ENCODE results near the gene IZUMO4.
"Not testable (repeated sequence)": the region's sequence is repeated elsewhere in the genome, so short reads cannot be mapped to it uniquely, and the experiment has no call there.

Gene IZUMO4

GRCh38 chr19:2079865-2080301 is 16.8 kb upstream of the IZUMO4 start:
- DNase-seq (ENCODE audit: low read depth, low spot score): no peak
- H3K27ac ChIP-seq: no peak overlapping the region

- no peak for DNase-seq (ENCODE audit: low read depth, low spot score)
- peak overlapping the region; percentile 2 for H3K27ac ChIP-seq
Measured at GRCh38 chr19:2080336-2080988, 16.3 kb upstream of the IZUMO4 start.

DNA sequence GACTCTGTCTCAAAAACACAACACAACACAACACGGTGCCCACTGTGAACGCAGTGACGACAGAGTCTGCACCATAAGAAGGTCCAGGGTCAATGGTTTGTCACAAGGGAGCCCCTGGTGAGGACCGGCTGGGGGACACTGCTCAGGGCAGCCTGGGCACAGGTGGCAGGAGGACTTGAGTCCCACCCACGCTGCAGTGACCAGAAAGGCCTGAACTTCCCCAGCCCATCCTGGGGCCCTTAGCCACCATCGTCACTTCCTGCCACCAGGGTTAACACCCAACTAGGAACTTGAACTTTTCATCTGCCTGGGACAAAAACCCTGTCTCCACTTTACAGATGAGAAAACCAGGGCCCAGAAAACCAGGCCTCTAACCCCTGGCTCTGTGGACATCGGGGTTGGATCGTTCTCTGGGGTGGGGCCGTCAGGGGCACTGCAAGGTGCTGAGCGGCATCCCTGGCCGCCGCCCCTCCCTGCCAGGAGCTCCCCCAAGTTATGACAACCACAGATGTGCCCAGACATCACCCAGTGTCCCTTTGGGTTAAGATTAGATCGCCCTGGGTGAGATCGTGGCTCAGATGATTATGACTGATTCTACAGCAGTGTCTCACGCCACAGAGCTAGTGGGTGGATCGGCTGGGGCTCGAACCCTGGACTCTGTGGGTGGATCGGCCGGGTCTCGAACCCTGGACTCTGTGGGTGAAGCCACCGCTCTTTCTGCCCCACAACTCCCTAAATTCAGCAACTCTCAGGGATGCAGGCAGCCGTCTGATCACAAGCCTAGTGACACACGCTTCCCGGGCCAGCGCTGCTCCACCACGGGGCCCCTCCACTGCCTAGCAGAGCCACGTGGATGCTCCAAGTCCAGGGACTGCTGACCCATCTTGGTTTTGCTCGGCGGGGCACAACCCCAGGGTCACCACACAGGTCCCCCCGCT is 14.6 kb upstream of the IZUMO4 start:
- no peak overlapping the region for H3K27ac ChIP-seq
- DNase-seq (ENCODE audit: low read depth, low spot score): no peak

DNA sequence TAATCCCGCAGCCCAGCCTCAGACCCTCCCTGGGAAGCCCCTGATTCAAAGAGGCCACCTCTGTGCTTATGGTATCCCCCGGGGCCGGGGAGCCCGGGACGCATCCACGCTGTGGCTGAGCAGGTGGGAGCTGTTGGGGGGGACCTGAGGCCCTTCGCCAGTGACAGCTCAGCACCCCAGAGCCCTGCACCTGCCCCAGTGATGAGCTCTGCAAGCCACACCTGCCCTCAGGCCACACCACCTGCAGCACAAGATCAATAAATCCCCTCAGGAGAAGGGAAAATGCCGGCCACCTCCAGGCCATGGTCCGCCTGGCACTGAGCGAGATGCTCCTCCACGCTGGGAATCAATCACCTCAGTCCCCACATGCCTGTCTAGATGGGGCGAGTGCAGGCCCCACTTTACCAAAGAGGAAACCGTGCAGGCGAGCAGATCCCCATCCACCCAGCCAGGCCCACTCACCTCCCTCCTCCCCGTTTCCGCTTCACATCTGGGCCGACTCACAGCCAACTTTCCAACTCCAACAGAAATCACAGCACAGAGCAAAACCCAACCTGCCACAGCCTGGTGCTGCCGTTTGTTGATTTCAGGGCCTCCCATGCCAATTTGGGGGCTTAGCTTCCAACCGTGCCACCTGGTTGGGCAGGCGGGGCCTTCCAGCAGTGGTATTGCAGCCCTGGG is 13.4 kb upstream of the IZUMO4 start:
- H3K27ac ChIP-seq: peak overlapping the region; percentile 10
- no peak for DNase-seq (ENCODE audit: low read depth, low spot score)

DNA sequence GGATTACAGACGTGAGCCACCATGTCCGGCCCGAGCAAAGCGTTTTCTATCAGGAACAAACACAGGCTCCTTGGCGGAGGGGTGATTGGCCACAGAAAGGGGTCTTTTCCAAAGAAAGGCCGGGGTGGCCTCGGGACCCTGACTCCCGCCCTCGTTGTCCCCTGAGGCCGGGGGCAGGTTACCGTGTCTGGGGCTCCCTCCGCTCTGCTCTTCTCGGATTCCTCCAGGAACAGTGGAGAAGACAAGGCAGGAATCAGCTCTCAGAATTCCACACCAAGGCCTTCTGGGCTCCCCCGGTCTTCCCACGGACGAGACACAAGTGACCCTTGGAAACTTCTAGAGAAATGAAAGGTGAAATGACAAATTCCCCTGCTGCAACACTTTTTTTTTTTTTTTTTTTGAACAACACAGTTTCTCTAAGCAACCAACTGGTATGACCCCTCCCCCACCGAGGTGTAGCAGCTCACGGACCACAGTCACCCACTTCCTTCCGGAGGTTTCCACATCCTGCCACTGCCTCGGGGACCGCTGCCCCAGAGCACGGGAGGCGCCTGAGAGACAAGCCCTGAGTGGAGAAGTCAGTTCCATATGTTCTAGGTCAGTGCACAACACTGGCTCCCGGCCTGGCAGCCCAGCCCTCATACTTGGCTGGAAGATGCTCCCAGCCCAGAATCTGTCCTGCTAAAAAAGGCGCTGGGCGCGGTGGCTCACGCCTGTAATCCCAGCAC is 11.6 kb upstream of the IZUMO4 start:
- no peak for DNase-seq (ENCODE audit: low read depth, low spot score)
- H3K27ac ChIP-seq: no peak overlapping the region

GRCh38 chr19:2086695-2087620 is 9.8 kb upstream of the IZUMO4 start:
- peak; percentile 64 for DNase-seq (ENCODE audit: low read depth, low spot score)
- peak overlapping the region; percentile 98 for H3K27ac ChIP-seq

GRCh38 chr19:2087621-2088100 is 9.1 kb upstream of the IZUMO4 start:
- peak overlapping the region; percentile 98 for H3K27ac ChIP-seq
- no peak for DNase-seq (ENCODE audit: low read depth, low spot score)

GRCh38 chr19:2089001-2089711 is 7.6 kb upstream of the IZUMO4 start:
- peak; percentile 85 for DNase-seq (ENCODE audit: low read depth, low spot score)
- H3K27ac ChIP-seq: peak overlapping the region; percentile 98

DNA sequence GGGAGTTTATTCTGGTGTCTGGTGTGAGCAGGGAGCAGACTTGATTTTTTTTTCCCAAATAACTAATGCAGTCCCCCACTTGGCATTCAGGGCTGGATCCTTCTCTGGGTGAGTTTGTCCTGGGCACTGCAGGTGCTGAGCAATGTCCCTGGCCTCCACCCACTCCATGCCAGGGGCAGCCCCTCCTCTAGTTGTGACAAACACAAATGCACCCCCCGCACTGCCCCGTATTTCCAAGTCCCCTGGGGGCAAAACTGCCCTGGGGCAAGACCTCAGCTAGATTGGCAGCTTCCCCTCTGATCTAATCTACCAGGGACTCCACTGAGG is 7.0 kb upstream of the IZUMO4 start:
- H3K27ac ChIP-seq: peak overlapping the region; percentile 98
- no peak for DNase-seq (ENCODE audit: low read depth, low spot score)

- DNase-seq (ENCODE audit: low read depth, low spot score): not testable (repeated sequence)
- H3K27ac ChIP-seq: peak overlapping the region; percentile 98
Measured at GRCh38 chr19:2091926-2092525, 4.7 kb upstream of the IZUMO4 start.

DNA sequence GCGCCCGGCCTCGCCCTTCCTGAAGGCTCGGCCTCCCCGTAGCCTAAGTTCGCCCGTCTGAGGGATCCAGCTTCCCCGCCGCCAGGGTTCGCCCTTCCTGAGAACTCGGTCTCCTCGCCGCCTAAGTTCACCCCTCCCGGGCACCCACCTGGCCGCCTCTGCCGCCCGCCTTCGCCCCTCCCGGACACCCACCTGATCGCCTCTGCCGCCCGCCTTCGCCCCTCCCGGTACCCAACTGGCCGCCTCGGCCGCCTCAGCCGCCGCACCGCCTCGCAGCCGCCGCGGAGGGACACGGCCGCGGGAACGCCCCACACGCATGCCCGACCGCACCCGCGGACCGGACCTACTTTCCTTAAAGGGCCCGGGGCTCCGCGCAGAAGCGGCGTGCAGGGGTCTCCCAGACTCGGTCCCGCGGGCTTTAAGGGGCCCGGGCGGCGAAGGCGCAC is 658 bp upstream of the IZUMO4 start, which contains the start of gene MOB3A:
MOB3A (minus strand) TSS at position 293 of the 446 bp plus-strand sequence. CDS start 17,766 bp downstream, outside the sequence.
- H3K27ac ChIP-seq: peak within 1 kb of the TSS; percentile 98
- DNase-seq (ENCODE audit: low read depth, low spot score): peak; percentile 70

DNA sequence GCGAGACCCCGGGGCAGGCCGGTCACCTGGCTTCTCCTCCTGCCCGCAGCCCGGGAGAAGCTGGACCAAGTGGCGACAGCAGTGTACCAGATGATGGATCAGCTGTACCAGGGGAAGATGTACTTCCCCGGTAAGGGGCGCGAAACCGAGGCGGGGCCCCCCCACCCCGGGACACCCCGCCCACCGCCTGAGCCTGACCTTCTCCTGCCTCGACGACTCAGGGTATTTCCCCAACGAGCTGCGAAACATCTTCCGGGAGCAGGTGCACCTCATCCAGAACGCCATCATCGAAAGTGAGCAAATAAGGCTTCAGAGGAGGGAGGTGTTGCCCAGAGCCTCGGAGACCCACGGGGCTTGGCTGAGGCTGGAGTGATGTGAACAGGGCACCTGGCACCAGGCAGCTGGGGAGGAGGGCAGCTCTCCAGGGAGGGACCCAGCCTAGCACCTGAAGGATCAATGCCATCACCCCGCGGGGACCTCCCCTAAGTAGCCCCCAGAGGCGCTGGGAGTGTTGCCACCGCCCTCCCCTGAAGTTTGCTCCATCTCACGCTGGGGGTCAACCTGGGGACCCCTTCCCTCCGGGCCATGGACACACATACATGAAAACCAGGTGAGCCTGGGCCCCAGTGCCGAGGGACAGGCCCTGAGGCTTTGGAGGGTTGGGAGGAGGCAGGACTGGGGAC is 629 bp downstream of the IZUMO4 start:
- no peak for DNase-seq (ENCODE audit: low read depth, low spot score)
- H3K27ac ChIP-seq: peak overlapping the region; percentile 11

- H3K27ac ChIP-seq: no peak overlapping the region
- DNase-seq (ENCODE audit: low read depth, low spot score): no peak
Measured at GRCh38 chr19:2097886-2098327, 1.2 kb downstream of the IZUMO4 start.

- H3K27ac ChIP-seq: no peak overlapping the region
Measured at GRCh38 chr19:2099054-2099501, 2.4 kb downstream of the IZUMO4 start.

GRCh38 chr19:2099937-2100718 is 3.4 kb downstream of the IZUMO4 start:
- no peak overlapping the region for H3K27ac ChIP-seq
- DNase-seq (ENCODE audit: low read depth, low spot score): no peak

More at GRCh38 chr19:2099054-2099501, 2.4 kb downstream of the IZUMO4 start:
- DNase-seq (ENCODE audit: low read depth, low spot score): no peak

GRCh38 chr19:2100719-2101061 is 4.0 kb downstream of the IZUMO4 start:
- no peak overlapping the region for H3K27ac ChIP-seq
- DNase-seq (ENCODE audit: low read depth, low spot score): no peak
